ENCODE results near the gene SEMA6A. TPM values are rescaled to one million over a fixed set of nuclear protein-coding genes. Genes with fewer than 3 reads are reported as not detected.

SEMA6A gene
- total and polyA plus RNA-seq, 4 donors: 3.7 to 11.4 (median 5.6) TPM

- 81% methylated on average over 12 of the region's 12 CpGs for WGBS
- no peaks in the 10 kb centered on the region for H3K36me3 ChIP-seq (ENCODE audit: control insufficient read depth in 4 of 4, insufficient read depth in 3 of 4, low read depth in 1 of 4, low read length in 3 of 4)
- H3K9ac ChIP-seq (ENCODE audit: low read depth in 1 of 2, low read length in 2 of 2): no peak overlapping the region
- H3K4me3 ChIP-seq (ENCODE audit: low read depth in 1 of 3, low read length in 3 of 3): no peak overlapping the region
- peaks cover 12 to 42% (median 34%) of the 10 kb centered on the region in 4 donors for H3K4me1 ChIP-seq (ENCODE audit: control insufficient read depth in 4 of 4, insufficient read depth in 4 of 4, low read length in 3 of 4)
- no peak for DNase-seq (ENCODE audit: low spot score)
- H3K9me3 ChIP-seq (ENCODE audit: control insufficient read depth in 4 of 4, low read length in 3 of 4): no peaks in the 10 kb centered on the region
- H3K27ac ChIP-seq (ENCODE audit: low read depth in 1 of 2, low read length in 2 of 2): no peak overlapping the region
- TF ChIP-seq GABPA (IDR thresholded peaks at IDR 0.05 in 1 of 2, conservative IDR thresholded peaks at IDR 0.05 in 1 of 2) (no peak), FOXA2 (IDR thresholded peaks at IDR 0.05) (no peak), MAX (IDR thresholded peaks at IDR 0.05) (no peak), EGR1 (IDR thresholded peaks at IDR 0.05; ENCODE audit: low read depth in 2 of 2) (no peak), NR2F2 (IDR thresholded peaks at IDR 0.05) (no peak), FOXA1 (IDR thresholded peaks at IDR 0.05) (no peak), YY1 (IDR thresholded peaks at IDR 0.05) (no peak), RXRA (IDR thresholded peaks at IDR 0.05) (no peak), JUND (IDR thresholded peaks at IDR 0.05) (no peak), SP1 (IDR thresholded peaks at IDR 0.05) (no peak), TAF1 (conservative IDR thresholded peaks at IDR 0.05) (no peak), REST (IDR thresholded peaks at IDR 0.05) (no peak), HNF4G (IDR thresholded peaks at IDR 0.05) (no peak), CTCF (IDR thresholded peaks at IDR 0.05; ENCODE audit: low read depth, low read length, missing input control) (no peak), HNF4A (conservative IDR thresholded peaks at IDR 0.05) (no peak), ATF3 (IDR thresholded peaks at IDR 0.05) (no peak), RAD21 (IDR thresholded peaks at IDR 0.05) (no peak), ZBTB33 (IDR thresholded peaks at IDR 0.05) (no peak)
- H3K27me3 ChIP-seq (ENCODE audit: control insufficient read depth in 4 of 4, insufficient read depth in 4 of 4, low read length in 3 of 4): peaks cover 0 to 2% (median under 1%) of the 10 kb centered on the region in 4 donors
These were observed 2.6 kb upstream of the SEMA6A start for GRCh38 chr5:116577064-116577788.

Measured in liver (tissue), 9 donors.